WI38 (cell line): Measurements from ENCODE around the gene ZHX3.

Experiments used
- H3K4me3 ChIP-seq: 2 replicates; pipeline ENCODE4 v1.5.1; 2011; ENCODE audit warnings: low read depth, mild to moderate bottlenecking, control low read depth, low read length
- TF ChIP-seq, protein P1 (sequence below): IDR thresholded peaks from 2 replicates; pipeline ENCODE4 v1.5.1; 2012; ENCODE audit warnings: low read depth, mild to moderate bottlenecking, control low read depth, low read length

The ZHX3 gene

DNA sequence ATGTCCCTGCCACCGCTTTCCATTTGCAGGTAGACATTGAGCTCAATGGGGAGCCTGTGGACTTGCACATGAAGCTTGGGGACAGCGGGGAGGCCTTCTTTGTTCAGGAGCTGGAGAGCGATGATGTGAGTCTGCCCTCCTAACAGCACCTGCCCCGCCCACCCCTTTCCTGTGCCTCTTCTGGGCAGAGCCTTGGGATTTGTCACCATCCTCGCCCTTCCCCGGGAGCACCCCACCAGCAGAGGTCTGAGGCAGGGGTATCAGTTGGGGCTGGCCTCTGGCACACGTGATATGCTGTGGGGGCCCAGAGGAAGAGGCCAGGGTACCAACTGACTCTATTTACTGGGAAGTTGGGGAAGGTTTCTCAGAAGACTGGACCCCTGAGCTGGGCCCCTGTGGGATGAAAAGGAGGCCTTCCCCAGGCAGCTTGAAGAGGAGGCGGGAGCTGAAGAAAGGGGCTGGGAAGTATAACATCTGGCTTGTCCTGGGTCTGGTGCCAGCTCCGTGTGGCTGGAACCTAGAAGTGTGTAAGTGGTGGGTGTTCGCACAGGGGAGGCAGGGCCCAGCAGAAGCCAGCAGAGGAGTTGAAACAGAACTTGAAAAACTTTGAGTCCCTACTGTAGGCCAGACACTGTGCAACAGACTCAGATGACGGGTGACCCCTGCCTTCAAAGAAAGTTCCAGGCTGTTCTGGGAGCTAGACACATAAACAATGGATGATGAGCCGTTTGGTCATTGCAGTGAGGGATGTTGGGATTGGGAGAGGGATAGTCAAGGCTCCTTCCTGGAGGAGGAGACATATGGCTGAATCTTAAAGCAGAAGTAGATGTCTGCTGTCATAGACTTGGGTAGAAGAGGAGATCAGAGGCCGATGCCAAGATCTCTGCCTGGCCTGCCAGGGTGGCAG, 30.2 kb upstream of the ZHX3 start:
- H3K4me3 ChIP-seq: no peak overlapping the region
- TF ChIP-seq, protein P1, sequence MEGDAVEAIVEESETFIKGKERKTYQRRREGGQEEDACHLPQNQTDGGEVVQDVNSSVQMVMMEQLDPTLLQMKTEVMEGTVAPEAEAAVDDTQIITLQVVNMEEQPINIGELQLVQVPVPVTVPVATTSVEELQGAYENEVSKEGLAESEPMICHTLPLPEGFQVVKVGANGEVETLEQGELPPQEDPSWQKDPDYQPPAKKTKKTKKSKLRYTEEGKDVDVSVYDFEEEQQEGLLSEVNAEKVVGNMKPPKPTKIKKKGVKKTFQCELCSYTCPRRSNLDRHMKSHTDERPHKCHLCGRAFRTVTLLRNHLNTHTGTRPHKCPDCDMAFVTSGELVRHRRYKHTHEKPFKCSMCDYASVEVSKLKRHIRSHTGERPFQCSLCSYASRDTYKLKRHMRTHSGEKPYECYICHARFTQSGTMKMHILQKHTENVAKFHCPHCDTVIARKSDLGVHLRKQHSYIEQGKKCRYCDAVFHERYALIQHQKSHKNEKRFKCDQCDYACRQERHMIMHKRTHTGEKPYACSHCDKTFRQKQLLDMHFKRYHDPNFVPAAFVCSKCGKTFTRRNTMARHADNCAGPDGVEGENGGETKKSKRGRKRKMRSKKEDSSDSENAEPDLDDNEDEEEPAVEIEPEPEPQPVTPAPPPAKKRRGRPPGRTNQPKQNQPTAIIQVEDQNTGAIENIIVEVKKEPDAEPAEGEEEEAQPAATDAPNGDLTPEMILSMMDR: no peak

DNA sequence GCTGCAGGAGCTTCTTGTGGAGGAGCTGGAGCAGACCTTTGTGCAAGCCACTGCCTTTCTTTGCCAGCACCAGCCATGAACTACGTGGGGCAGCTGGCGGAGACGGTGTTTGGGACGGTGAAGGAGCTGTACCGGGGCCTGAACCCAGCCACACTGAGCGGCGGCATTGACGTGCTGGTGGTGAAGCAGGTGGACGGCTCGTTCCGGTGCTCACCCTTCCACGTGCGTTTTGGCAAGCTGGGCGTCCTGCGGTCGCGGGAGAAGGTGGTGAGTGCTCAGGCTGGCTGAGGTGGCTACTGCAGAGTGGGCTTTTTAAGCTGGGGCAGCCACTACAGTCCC, 28.2 kb upstream of the ZHX3 start:
- H3K4me3 ChIP-seq: no peak overlapping the region
- TF ChIP-seq, protein P1: no peak

DNA sequence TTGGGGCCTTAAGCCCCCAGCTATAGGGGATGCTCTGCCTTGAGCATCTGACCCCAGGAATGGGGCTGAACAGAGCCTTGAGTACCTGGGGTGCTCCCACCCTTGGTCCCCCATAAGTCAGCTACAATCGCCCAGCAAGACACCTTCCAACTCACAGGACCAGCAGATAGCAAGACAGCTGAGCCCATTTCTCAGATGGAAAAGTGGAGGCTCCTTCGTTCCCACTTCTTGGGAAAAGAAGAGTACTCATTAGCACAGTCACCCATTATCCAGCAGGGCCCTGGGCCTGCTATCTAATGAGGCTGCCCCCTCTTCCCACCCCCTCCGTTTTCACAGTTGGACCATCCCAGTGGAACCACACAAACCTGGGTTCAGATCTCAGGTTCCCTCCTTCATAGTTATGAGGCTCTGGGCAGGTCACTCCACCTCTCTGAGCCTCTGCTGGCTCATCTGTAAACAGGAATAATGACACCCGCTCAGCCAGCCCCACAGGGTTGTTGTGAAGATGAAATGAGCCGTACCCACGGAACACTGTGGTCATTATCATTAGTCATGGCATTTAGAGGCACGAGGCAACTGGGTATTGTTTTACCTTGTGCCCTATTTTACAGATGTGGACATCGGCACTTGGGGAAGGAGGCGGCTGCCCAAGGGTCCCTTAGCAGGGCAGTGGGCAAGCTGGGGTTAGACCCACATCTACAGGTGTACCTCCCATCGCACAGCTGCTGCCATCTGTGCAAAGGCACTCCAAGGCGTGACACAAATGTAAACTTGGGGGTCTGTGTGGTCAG, 27.6 kb upstream of the ZHX3 start:
- TF ChIP-seq, protein P1: no peak
- H3K4me3 ChIP-seq: no peak overlapping the region

DNA sequence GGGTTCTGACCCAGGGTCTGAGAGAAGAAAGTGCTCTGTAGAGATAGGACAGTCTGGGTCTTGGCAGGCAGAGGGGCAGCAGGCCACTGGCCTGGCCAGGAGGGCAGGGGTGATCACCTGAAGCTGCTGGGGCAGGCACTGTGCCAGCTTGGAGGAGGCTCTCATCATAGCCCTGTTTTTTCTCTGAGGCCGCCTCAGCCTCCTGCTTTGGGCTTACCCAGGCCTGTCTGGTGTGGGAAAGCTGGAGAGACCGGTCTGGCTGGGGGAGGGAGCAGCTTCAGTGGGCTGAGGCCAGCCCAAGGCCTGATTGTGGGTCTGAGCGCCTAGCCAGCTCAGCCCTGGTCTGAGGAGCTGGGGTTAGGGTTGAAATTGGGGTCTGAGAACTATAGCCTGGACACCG, 26.9 kb upstream of the ZHX3 start:
- TF ChIP-seq, protein P1: no peak
- no peak overlapping the region for H3K4me3 ChIP-seq

DNA sequence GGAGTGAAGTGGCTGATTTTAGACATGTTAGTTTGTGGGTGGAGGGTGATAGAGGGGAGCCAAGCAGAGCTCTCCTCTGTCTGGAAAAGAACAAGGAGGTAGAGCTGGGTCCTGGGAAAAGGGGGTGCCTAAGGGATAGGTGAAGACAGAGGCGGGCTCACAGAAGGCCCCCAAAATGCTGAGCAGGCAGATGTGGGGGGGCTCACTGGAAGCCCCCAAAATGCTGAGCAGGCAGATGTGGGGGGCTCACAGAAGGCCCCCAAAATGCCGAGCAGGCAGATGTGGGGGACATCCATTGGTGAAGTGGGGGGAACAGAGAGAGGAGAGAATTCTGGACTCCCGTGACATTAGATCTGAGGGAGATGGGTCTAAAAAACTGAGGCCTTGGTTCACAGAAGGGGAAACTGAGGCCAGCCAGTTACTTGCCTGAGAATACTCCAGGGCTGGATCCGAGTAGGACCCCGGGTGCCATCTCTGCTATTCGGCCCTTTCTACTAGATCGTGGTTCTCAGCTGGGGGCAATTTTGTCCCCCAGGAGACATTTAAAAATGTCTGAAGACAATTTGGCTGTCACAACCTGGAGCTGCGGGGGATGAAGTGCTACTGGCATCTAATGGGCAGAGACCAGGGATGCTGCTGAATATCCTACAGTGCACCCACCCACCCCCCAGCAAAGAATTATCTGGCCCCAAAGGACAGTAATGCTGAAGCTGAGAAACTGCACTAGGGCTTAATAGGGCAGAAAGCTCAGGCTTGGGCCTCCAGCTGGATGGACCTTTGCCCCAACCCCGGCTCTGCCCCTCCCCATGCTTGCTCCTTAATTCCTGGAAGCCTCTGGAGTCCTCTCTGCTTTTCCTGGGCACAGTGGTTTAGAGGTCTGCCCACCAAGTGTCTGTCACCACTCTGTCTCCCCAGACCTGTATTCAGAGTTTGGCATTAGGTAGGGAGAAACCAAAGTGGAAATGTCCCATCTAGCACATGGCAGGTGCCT, 25.2 kb upstream of the ZHX3 start:
- H3K4me3 ChIP-seq: no peak overlapping the region
- TF ChIP-seq, protein P1: no peak

DNA sequence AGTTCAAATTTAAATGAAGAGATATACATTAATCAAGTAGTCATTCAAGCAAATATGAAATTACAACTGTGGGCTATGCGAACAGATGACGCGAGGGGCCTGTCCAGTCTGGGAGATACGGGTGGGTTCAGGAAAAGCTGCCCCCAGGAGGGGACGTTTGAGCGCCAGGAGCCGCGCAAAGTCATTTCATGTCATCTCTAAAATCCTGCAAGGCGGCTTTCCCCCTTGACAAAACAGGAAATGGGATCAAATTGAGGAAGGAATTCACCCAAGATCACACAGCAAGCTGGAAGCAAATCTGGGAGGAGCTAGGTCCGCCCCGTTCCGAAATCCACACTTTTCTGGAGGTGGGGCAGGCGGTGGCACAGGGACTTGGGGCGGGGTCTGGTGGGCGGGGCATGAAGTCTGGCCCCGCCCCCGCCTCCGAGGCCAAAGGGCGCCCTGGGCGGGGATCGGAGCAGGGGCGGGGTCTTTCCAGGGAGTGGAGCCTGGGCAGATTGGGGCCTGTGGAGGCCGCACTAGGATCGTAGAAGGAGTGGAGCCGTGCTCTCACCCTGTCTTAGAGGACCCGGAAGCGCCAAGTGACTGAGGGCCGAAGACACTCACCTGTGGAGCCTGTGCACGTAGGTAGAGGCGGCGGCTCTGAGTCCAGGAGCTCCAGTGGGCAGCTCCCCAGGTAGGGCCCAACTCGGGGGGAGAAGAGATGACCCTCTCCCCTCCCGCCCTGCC, 23.0 kb upstream of the ZHX3 start, which contains the start of gene LPIN3:
TSS of gene LPIN3 (plus strand) at position 495 of the 729 bp plus-strand sequence. CDS start 4,983 bp downstream, outside the sequence.
- H3K4me3 ChIP-seq: no peak within 1 kb of the TSS
- TF ChIP-seq, protein P1: no peak
